K562 (cell line): ENCODE results near the gene PEF1.

Source experiments
- ATF2 ChIP-seq: sonication (generic); formaldehyde crosslinking; IDR thresholded peaks from 2 replicates; pipeline ENCODE4 v1.8.1; 2022; ENCODE audit warnings: missing genetic modification reagents
- CC2D1A ChIP-seq: fragments of 450-650 bp; IDR thresholded peaks from 2 replicates; pipeline ENCODE4 v1.6.1; 2017; ENCODE audit warnings: mild to moderate bottlenecking
- CTCF ChIP-seq, 3 experiments: IDR thresholded peaks in 2 of 3; conservative IDR thresholded peaks in 1 of 3; 2 replicates each; pipeline ENCODE4 v1.5.1; 2011 to 2012; ENCODE audit warnings: low read length in 3 of 3, mild to moderate bottlenecking in 3 of 3, control low read depth in 2 of 3, improper control_type of control experiment in 1 of 3, inconsistent platforms in 1 of 3, low read depth in 1 of 3, mixed read lengths in 1 of 3, moderate library complexity in 1 of 3; ENCODE audit not compliant: insufficient read depth in 2 of 3
- ELF1 ChIP-seq: fragments of 200-800 bp; sonication (Bioruptor generic); IDR thresholded peaks from 2 replicates; pipeline ENCODE4 v1.6.1; 2016; ENCODE audit warnings: missing genetic modification characterization, missing compliant biosample characterization
- KAT2B ChIP-seq: IDR thresholded peaks from one replicate; pipeline ENCODE4 v1.6.1; 2012; ENCODE audit warnings: low read depth, mild to moderate bottlenecking, control low read depth, inconsistent platforms, low read length, moderate library complexity
- NR2C2 ChIP-seq, 2 experiments: fragments of 200-800 bp in 1 of 2; sonication (Bioruptor generic) in 1 of 2; sonication (generic) in 1 of 2; formaldehyde crosslinking in 1 of 2; IDR thresholded peaks; 2 replicates each; pipeline versions ENCODE4 v1.6.1 to v1.8.0; 2016 to 2022; ENCODE audit warnings: mild to moderate bottlenecking in 1 of 2, missing compliant biosample characterization in 1 of 2, missing genetic modification characterization in 1 of 2, missing genetic modification reagents in 1 of 2
- POLR2A ChIP-seq: fragments of 450-650 bp; conservative IDR thresholded peaks from 2 replicates; pipeline ENCODE4 v1.6.1; 2016
- TAF15 ChIP-seq: fragments of 200-400 bp; formaldehyde crosslinking; IDR thresholded peaks from 2 replicates; pipeline ENCODE4 v1.6.1; 2017; ENCODE audit warnings: mild to moderate bottlenecking, low read depth, low read length, moderate library complexity
- ZNF354B ChIP-seq: fragments of 250-450 bp; sonication (Bioruptor Pico); IDR thresholded peaks from 2 replicates; pipeline ENCODE4 v1.4.0; 2020
- ZNF717 ChIP-seq: fragments of 250-450 bp; sonication (Bioruptor Pico); IDR thresholded peaks from 2 replicates; pipeline ENCODE4 v1.5.0; 2021

DNA sequence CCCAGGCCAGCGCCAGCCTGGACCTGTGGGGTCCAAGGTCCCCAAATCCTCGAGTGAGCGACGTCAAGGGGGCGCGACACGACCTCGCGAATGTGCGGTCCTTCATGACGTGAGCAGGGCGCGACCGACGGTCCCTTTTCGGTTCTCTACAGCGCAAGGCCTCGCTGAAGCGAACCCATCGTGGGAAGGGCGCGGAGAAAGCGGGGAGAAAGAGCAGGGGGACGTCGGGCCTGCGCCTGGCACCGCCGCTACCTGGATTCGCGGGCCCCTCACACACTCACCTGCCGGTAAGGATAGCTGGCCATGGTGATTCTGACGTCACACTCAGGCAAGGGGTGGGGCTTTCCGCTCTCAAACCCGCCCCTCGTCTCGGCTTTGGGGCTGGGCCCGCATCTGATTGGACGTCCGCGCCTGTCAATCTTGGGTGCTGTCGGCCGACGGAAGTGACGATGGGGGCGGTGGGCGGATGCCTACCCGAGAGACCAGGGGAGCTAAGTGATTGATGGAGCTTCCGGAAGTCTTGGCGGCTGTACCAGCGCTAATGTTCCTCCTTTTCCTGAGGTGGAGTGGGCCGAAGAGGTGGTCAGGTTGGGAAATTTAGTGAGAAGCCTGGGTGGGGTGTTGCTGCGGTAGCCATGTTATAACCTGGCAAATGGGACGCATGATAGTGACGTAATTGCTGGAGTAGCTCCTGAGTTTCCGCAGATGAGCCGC is at the start of gene PEF1:
- TF ChIP-seq POLR2A, result peak; percentile 91
- peak; percentile 96 for TF ChIP-seq NR2C2 (CRISPR knock-in tag; IDR thresholded peaks at IDR 0.05)
- TF ChIP-seq NR2C2 (tag; IDR thresholded peaks at IDR 0.05), result peak; percentile 99
- TF ChIP-seq ZNF717 (CRISPR knock-in tag), result no peak
- no peak for TF ChIP-seq CC2D1A
- no peak for TF ChIP-seq KAT2B
- no peak for TF ChIP-seq ZNF354B
- no peak; the same call in 1 of the 2 replicates for TF ChIP-seq ATF2
- peak; percentile 87 for TF ChIP-seq ELF1
- TF ChIP-seq TAF15, result no peak
- TF ChIP-seq CTCF (IDR thresholded peaks at IDR 0.05 in 2 of 3, conservative IDR thresholded peaks at IDR 0.05 in 1 of 3; ENCODE audit: insufficient read depth in 2 of 3, low read depth in 1 of 3, low read length in 3 of 3), result no peak
